RPMI8226 (cell line): ENCODE measurements around the gene ARHGAP35.
"Not testable (repeated sequence)": the region's sequence is repeated elsewhere in the genome, so short reads cannot be mapped to it uniquely, and the experiment has no call there.

Experiments used
- DNase-seq: peaks from one replicate; pipeline ENCODE4 v3.0.0-alpha.2; 2015

ARHGAP35 gene

DNA sequence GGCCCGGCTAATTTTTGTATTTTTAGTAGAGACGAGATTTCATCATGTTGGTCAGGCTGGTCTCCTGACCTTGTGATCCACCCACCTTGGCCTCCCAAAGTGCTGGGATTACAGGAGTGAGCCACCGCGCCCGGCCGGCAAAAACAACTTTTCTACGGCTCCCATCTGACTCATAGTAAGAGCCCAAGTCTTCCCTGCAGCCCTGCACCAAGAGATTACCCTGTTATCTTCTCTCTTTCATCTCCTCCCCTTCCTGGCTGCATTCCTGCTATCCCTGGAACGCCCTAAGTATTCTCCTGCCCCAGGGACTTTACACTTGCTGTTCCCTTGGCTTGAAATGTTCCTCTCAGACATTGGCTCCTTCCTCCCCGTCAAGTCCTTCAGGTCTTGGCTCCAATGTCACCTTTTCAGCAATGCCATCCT is 16.7 kb upstream of the ARHGAP35 start:
- no peak for DNase-seq

DNA sequence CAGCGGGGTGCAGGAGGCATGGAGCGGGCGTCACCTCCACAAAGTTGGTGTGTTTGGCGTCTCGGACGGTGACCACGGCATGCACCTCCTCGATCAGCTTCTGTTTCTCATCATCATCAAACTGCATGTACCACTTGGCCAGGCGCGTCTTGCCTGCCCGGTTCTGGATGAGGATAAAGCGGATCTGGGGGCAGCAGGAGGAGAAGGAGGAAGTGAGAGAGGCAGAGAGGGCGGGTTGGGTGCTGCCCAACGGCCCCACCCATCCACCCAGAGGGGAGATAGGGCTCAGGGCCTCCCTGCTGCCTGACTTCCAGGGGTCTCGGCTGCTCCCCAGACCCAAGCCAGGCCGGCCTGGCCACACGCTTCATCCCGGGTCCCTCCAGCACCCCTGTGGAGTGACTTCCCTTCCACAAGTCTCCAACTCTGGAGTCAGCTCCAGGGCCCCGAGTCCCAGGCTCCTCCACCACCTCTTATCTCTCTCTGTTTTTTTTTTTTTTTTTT is 14.8 kb upstream of the ARHGAP35 start:
- DNase-seq = no peak

DNA sequence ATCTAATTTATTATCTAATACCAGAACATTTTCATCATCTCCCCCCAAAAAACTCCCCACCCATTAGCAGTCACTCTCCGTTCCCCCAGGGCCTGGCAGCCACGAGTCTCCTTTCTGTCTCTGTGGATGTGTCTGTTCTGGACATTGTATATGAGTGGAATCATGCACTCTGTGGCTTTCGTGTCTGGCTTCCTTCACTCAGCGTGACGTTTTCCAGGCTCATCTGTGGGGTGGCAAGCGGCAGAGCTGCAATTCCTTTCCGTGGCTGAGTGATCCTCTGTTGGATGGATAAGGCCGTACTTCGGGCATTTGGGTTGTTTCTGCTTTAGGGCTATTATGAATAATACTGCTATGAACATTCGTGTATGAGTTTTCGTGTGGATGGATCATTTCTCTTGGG is 13.3 kb upstream of the ARHGAP35 start:
- no peak for DNase-seq

DNA sequence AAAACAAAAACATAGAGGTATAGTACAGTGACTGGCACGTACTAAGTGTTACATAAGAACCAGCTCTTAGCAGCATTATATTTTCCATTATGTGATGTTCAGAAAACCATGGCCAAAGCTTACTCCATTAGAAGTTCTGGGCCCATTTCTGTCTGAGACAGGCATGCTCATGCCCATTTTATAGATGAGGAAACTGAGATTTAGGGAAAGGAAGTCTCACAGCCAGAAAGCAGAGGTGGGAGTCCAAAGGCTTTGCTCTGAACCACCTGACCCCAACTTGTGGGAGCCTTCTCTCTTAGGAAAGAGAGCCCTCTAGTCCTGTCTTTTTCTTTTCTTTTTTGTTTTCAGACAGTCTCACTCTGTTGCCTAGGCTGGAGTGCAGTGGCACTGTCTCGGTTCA is 12.4 kb upstream of the ARHGAP35 start:
- no peak for DNase-seq

DNA sequence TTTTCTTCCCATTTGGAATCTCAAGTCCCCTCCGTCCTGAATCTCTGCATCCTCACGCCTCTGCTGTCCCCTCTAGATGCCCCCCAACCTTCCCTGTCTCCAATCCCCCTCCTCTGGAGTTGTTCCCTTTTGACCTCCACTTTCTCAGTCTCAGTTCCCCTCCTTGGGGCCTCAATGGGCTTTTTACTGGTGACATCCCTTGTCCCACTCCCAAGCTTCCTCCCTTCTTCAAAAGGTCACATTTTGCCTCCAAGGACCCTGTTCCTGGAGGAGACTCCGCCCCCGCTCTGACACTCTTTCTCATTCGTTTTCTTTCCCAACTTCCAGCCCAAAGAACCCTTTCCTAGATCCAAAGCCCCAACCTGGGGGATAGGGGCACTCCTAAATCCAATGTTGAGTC is 11.2 kb upstream of the ARHGAP35 start:
- no peak for DNase-seq

DNA sequence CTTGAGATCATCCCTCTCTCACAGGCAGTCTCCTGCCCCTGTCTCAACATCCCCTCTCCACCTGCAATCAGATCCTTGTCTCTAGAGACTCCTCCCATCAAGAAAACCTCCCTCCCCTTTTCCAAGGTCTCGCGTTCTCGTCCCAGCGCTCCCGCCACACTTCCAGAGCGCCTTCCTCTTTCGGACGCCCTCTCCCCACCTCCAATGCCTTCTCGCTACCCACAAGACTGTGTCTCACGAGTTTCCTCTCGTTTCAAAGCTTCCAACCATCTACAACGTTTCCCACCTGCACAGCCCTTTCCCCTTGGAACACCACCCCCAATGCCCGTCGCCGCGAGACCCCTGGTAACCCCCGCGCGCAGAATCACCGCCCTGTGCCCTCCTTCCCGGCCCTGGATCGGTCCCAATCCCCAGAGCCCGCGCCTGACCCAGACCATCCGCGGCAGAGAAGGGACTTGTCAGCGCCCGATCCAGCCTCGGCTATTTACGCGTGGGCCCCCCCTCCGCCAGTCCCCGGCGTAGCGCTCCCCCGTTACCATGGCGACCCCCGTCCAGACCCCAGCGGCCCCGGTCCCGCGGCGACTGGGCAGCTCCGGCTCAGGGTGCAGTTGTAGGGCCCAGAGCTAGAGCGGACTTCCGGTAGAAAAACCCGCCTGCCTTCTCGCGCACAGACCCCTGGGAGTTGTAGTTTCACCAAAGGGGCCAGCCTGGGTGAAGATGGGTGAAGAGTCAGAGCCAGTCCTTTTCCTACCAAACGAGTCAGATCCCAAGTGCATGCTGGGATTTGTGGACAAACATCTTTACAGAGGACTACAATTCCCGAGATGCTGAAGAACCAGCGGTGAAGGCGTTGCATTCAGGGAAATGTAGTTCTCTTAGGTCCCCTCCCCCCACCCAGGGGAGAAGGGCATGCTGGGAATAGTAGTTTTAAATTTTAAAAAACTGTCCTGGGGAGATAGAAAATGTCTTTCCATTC is 10.3 kb upstream of the ARHGAP35 start, which contains the start of gene AP2S1:
AP2S1 (minus strand) TSS at position 619 of the 976 bp plus-strand sequence; CDS start at position 539, 80 bp downstream.
- peak; percentile 92 for DNase-seq

DNA sequence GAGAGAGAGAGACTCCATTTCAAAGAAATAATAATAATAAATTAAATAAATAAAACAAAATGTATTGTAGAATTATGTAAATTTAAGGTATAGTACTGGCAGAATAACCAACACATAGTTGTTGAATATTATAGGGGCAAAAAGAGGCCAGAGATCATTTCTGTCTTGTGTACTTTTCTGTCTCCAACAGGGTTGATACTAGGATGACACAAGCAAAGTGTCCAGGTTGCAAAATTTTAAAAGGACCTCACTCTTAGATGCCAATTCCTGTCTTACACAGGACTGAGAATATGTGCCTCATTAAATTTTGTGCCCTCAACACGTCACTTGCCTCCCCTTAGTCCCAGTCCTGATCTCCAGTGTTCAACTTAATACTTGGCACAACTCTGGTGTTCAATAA is 8.0 kb upstream of the ARHGAP35 start:
- no peak for DNase-seq

DNA sequence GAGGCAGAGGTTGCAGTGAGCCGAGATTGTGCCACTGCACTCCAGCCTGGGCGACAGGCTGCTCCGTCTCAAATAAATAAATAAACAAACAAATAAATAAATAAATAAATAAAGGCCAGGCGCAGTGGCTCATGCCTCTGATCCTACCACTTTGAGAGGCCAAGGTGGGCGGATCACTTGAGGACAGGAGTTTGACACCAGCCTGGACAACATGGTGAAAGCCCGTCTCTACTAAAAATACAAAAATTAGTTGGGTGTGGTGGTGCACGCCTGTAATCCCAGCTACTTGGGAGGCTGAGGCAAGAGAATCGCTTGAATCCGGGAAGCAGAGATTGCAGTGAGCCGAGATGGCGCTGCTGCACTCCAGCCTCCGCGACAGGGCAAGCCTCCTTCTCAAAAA is 6.1 kb upstream of the ARHGAP35 start:
- DNase-seq = not testable (repeated sequence)

DNA sequence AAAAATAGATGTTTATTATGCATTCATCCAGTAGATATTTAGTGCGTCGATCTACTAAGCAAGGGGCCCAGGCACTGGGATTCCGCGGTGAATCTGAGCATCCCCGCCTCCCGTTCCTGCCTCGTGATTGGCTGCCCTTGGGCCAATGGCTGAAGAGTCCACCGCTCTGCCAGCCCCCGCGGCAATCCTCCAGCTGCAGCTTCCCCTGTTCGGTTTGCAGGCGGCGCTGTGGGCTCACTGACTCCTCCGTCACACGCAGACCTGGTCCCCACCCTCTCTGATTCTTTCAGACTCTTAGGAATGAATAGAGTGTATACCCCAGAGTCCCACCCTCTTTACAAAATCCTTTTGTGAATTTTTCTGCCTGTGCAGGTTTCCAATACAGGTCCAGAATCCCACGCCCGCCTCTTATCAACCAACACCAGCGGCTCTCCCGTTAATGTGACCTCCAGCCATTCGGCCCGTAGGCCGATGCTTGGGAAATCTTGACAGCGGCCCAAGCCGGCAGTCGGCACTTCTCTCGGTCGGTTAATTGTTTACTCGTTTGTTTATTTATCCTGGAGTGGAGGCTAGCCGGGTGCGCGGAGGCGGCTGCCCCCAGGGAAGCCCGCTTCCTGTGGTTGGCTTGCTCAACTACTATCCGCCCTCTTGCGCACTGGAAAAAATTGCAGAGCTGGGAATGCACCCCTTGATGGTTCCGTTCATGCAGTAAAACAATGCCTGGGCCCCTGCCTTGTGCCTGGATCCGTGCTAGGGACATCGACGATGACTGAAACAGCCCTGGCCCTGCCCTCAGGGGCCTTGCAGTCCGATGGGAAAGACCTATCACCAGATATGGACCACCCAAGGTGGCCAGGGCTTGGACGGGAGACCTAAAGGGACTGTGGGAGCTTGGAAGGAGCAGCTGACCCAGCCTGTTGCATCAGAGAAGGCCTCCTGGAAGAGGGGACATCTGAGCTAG is 4.5 kb upstream of the ARHGAP35 start:
- peak; percentile 80 for DNase-seq

DNA sequence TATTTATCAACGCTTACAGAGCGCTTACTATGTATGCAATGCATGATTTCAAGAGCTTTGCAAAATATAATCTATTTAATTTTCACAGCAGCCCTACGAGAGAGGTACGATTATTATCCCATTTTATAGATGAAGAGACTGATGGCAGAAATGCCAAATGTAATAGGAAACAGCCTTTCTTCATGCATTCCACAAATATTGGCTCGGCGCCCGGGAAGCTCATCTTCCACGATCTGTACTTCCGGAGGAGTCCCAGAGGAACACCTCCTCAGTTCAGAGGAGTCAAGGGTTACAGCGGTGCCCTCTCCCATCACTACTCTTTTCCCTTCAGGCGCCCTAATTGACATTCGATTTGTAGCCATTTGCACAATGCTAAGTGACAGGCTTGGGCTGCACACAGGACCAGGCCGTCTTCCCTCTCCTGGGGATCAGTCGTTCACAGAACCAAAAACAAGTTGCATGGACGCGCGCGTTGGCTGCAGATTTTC is 1.1 kb upstream of the ARHGAP35 start:
- peak; percentile 74 for DNase-seq

DNA sequence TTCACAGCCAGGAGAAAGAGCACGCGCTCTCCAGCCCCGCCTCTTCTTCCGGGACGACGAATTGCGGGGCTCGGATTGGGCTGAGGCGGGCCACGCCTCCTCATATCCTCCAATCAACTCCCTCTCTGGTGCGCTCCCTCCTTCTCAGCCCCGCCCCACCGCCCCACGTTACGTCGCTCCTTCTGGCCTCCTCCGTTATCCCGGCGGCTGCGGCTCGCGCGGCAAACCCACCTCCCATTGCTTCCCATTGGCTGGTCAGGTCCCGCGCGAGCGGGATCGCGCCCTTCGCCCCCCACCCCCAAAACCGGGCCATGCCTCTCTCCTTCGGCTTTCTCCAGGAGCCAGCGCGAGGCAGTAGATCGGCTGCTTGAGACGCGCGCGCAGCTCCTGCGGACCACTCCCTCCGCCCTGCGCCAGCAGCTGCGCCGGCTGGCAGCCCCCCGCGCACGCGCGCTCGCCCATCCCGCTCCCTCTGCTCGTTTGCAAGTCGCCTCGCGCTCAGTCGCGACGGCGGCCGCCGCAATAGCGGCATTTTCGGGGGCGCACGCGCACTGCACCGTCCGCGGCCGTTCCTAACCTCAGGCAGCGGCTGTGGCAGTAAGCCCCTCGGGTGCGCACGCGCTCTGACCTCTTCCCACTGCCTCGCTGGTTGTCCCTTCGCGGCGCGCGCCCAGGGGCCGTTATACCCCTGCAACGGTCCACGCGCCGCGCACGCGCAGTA is 512 bp upstream of the ARHGAP35 start:
- peak; percentile 96 for DNase-seq

DNA sequence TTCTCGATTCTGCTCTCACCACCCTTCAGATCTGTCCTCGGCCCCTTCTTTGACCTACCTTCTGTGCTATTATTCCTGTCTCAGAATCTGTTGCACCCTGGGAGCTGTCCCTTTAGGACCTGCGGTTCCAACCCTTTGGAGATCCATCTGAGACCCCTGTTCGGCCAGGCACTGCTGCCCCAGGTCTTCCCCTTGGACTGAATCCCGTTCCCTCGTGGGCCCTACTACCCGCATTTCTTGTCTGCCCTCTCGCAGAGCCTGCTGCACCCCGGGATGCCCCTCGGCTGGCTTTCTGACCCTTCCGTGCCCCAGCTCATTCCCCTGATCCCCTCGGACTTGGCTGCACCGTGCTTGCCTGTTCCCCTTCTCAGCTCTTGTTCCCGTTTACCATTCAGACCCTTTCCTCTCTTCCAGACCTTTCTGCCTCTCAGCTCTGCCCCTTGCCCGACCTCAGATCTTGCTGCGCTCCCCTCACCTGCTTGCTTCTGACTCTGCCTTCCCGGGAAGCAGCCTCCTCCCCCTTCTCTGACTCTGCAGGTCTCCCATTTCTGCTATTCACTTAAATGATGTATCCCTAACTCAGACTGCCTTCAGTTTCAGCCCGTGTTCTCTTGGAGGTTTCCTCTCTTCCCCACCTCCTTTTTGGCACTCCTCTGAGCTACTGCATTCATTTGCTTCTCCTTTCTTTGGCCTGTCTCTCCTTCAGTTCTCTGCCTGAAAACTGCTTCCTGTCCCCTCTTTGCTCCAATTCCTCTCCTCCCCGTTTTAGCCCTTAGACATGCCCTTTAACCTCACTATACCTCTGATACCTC is 1.1 kb downstream of the ARHGAP35 start:
- peak; percentile 21 for DNase-seq

DNA sequence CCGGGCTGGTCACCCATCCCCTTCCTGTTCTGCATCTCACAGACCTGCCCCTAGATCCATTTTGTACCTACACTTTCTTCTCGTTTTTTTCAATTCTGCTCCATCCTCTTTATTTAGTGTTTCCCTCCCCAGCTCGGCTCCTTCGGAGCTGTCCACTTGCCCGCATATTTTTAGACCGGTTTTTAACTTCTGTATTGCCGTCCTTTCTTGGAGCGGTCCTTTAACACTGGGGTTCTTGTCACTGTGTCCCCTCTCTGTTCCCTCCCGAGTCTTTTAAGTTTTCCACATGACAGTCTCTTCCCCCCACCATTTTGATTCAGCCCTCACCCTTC is 1.7 kb downstream of the ARHGAP35 start:
- DNase-seq = no peak

DNA sequence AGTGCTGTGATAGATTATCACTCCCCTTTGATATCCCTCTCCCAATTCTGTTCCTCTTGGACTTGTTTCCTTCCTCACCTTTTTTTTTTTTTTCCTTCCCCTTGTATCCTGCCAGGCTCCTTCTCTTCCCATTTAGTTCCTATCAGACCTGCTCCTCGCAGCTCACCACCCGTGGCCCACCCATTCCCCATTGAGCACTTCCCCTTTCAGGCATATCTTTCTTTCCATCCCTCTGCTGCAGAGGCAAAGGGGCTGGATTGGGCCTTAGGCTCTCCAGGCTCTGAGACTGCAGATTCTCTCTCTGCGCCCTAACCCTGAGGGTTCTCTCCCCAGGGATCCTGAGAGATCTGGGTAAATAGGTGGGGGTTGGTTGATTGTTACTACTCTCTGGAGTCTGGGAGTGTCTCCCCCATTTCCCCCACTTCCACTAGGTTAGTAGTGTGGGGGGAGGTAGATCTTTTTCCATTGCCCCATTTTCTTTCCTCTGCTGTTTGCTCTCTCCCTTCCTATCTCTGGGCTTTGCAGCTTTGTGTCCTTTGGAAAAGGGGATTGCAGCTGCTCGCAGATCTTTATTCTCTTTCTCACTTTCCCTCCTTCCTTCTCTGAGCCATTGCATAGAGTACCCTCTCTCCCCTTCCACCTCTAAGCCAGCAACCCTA is 2.3 kb downstream of the ARHGAP35 start:
- no peak for DNase-seq

DNA sequence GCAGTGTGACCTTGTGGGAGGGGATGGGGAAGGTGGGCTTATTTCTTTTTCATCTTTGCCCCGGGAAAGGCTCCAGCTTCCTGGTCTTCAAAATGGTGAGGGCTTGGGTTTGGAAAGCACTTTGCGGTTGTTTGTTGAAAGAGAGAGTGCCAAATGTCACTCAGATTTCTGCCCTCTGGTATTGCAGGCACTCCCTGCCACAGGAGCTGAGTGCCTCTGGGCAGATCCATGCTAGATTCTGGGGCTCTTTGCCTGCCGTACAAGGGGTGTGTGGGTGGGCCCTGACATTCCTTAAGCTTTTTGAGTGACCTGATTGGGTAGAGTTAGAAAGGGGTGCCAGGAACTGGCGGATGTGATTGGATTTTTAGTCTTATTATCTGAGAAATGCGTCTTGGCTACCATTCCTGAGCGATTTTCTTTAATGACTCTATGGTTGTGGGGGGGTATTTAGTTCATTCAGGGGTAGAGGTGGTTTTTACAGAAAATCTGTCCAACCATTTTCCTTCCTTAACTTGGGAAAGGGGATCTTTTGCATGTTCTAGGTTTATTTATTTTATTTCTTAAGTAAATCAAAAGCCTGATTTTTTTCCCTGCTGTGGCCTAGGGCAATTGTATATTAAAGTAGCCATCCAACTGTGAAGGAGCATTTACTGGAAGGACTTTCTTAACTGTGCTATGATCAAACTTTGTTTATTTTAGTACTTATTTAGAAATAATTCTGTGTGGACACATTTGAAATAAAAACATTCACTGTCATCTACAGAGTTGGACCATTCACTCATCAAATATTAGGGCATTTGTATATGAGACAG is 3.2 kb downstream of the ARHGAP35 start:
- DNase-seq = no peak

DNA sequence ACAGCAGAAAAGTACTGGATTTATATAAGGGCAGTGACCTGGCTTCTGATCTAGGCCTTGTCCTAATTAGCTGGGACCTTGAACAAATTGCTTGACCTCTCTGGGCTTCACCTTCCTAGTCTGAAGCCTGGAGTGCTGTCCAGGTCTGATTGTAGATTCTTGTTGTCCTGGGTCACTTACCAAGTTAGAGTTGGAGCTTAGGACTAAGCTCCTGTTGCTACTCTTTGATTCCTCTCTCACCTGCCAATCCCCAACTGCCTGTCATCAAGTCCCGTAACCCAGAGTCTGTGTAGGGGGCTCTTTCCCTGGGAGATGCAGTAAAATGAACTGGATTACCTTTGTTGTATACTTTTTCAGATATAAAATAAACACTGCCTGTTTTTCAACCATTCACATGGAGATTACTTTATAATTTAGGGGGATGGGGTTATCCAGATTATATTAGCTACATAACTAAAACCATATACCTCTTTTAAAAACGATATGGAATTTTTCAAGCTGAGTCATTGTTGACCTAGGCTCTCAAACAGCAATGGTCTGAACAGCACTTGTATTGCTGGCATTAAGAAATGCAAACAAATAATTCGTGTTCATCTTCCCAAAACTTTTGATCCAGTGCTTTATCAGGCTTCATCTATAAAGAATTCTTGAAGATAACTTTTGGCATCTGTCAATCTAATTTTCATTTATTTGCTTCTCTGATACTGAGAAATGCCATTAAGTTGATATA is 5.8 kb downstream of the ARHGAP35 start:
- DNase-seq = no peak

DNA sequence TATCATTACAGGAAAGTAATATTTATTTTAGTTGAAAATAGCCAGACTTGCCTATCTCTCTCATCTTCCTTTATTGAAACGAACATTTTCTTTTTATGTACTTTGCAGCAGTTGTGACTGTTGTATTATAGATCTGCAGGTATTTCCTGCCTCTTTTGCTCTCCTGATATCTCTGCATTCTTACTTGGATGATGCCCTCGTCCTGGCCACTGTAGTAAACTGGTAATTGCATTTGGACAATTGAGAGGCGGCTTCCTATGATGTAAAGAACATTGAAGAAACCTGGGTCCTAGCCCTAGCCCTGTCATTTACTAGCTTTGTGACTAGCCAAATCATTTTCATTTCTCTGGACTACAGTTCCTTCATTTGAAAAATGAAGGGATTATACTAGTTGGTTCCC is 6.4 kb downstream of the ARHGAP35 start:
- no peak for DNase-seq

DNA sequence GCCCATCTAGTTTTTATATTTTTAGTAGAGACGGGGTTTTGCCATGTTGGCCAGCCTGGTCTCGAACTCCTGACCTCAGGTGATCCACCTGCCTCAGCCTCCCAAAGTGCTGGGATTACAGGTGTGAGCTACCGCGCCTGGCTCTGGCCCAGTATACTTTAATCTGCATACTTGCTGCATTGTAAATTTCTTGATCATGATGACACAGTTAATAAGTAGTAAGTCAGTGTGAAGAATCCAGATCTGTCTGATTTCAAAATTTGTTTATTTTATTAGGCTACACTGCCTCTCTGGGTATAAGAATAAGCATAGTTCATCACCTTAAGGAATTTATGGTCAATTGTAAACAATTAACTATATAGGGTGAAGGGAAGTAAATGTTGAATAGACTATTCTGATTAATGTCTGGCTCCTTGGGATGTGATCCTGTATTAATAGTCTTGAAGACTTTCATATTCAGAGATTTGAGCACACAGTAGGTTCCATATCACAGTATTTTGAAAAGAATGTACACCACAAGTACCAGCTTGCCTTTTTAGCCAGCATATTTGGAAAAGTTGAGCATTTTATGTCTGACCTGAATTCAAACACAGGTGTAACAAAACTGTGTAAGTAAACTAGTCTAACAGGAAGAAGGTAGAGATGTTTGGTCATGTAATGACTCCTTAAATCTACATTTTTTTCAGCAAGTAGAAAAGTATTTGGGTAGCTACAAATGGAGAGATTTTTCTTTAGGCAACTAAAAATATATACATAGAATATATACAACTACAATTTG is 7.4 kb downstream of the ARHGAP35 start:
- DNase-seq = no peak

DNA sequence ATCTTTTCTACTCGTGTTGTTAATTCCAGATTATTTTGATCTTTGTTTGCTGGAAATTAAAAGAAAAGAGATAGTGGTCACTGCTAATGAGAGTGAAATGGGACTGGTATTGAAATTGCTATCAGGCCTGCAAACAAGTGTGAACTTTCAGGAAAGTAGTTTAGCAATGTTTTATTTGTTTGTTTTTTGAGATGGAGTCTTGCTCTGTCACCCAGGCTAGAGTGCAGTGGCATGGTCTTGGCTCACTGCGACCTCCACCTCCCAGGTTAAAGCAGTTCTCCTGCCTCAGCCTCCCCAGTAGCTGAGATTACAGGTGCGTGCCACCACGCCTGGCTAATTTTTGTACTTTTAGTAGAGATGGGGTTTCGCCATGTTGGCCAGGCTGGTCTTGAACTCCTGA is 10.4 kb downstream of the ARHGAP35 start:
- not testable (repeated sequence) for DNase-seq
